ENCODE measurements around the gene STX12. TPM values are rescaled to one million over a fixed set of nuclear protein-coding genes. Genes with fewer than 3 reads are reported as not detected.

The STX12 gene
- total and polyA plus RNA-seq, 12 donors = 18.4 to 81.9 (median 55.4) TPM

GRCh38 chr1:27782950-27783349, 9.9 kb downstream of the STX12 start:
- no peaks in the 10 kb centered on the region for H3K9me3 ChIP-seq (replicated peaks in 1 of 3)
- 93 to 95% (median 94%) methylated on average over 3 of the region's 3 CpGs for WGBS, 4 donors
- TF ChIP-seq CTCF (IDR thresholded peaks at IDR 0.05) = no peak
- H3K4me1 ChIP-seq (replicated peaks in 1 of 2) = peaks cover 4 to 25% of the 10 kb centered on the region in 2 donors
- peak overlapping the region in 1 of 5 donors; percentile 8 for H3K27ac ChIP-seq
- DNase-seq = no peak
- no peak overlapping the region for H3K4me3 ChIP-seq
- intact Hi-C loops (cut with DNase I) = no loop called here
- no peaks in the 10 kb centered on the region for H3K36me3 ChIP-seq (replicated peaks in 1 of 2)
- H3K27me3 ChIP-seq = no peaks in the 10 kb centered on the region

GRCh38 chr1:27784700-27785099, 11.7 kb downstream of the STX12 start:
- DNase-seq = no peak
- H3K27me3 ChIP-seq = no peaks in the 10 kb centered on the region
- H3K4me1 ChIP-seq (replicated peaks in 1 of 2) = peaks cover 17 to 43% of the 10 kb centered on the region in 2 donors
- WGBS, 4 donors = 93 to 100% (median 100%) methylated on average over 1 of the region's 1 CpG
- H3K36me3 ChIP-seq (replicated peaks in 1 of 2) = no peaks in the 10 kb centered on the region
- no peak overlapping the region for H3K4me3 ChIP-seq
- no peak overlapping the region for H3K27ac ChIP-seq
- intact Hi-C loops (cut with DNase I) = no loop called here
- TF ChIP-seq POLR2A (IDR thresholded peaks at IDR 0.05) = no peak
- TF ChIP-seq CTCF (IDR thresholded peaks at IDR 0.05) = no peak
- H3K9me3 ChIP-seq (replicated peaks in 1 of 3) = no peaks in the 10 kb centered on the region

DNA sequence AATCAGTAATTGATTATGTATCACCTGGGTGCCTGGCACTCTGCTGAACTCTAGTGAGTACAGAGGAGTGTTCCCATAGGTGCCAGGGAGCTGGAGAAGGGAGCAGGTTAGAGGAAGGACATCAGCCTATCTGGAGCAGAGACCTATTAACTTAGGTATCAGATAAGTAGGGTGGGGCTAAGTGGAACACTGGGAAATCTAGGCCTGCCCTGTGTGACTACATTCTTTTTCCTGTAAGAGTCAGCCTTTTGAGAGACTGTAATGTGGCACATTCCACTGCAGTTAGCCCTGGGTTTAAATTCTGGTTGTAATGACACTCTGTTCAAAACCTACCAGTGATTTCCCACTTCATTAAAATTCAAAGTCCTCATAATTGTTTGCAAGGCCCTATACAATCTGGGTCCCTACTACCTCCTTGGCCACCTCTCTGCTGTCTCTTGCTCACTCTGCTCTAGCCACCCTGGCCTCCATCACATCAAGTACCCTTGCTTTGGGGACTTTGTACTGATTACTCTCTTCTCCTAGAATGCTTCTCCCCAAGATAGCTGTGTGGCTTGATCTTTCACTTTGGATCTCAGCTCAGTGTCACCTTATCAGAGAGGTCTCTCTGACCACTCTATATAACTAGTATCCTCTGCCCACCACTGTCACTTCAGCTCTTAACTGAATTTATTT, 12.9 kb downstream of the STX12 start:
- H3K27ac ChIP-seq = peak overlapping the region in 1 of 5 donors; percentile 55
- peaks cover 22 to 50% of the 10 kb centered on the region in 2 donors for H3K4me1 ChIP-seq (replicated peaks in 1 of 2)
- peaks cover 0 to 10% of the 10 kb centered on the region in 2 donors for H3K36me3 ChIP-seq (replicated peaks in 1 of 2)
- TF ChIP-seq POLR2A (IDR thresholded peaks at IDR 0.05) (no peak), CTCF (IDR thresholded peaks at IDR 0.05) (no peak)
- no peak overlapping the region for H3K4me3 ChIP-seq
- peak in 1 of 7 donors; percentile 24 for DNase-seq
- intact Hi-C loops (cut with DNase I) = no loop called here
- H3K27me3 ChIP-seq = no peaks in the 10 kb centered on the region
- H3K9me3 ChIP-seq (replicated peaks in 1 of 3) = no peaks in the 10 kb centered on the region

DNA sequence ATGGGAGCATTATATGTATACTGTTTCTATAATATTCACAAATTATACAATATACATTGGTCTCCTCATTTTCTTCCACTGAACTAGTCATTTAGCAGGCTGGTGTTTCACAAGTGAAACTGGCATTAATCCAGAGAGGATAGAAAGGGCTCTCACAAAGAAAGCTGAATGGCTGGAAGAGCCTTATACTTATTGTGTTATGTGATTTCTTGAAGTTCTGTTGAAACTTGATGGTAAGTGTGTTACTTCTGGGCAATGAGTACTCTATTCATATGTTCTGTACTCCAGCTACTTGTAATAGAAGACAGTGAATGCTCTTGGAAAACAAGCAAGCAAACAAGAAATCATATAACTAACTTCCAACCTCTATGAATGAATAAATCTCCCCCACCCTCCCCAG, 14.9 kb downstream of the STX12 start:
- no peak overlapping the region for H3K4me3 ChIP-seq
- TF ChIP-seq CTCF (IDR thresholded peaks at IDR 0.05) = no peak
- TF ChIP-seq POLR2A (IDR thresholded peaks at IDR 0.05) = no peak
- no peaks in the 10 kb centered on the region for H3K9me3 ChIP-seq (replicated peaks in 1 of 3)
- peaks cover 0 to 22% of the 10 kb centered on the region in 2 donors for H3K36me3 ChIP-seq (replicated peaks in 1 of 2)
- H3K27me3 ChIP-seq = no peaks in the 10 kb centered on the region
- peaks cover 22 to 46% of the 10 kb centered on the region in 2 donors for H3K4me1 ChIP-seq (replicated peaks in 1 of 2)
- intact Hi-C loops (cut with DNase I) = no loop called here
- H3K27ac ChIP-seq = peak overlapping the region in 1 of 5 donors; percentile 40
- DNase-seq = peak in 1 of 7 donors; percentile 14
